Prostate gland (tissue), 2 donors: ENCODE data around the gene NKAIN4.

ENCODE experiments used
- CTCF ChIP-seq, 4 experiments: fragments of 200-600 bp in 2 of 4; fragments of 450-650 bp in 2 of 4; sonication (generic) in 2 of 4; IDR thresholded peaks; 1 replicate in 3 of 4; 2 replicates in 1 of 4; pipeline ENCODE4 v1.5.1; 2016 to 2019; ENCODE audit warnings: antibody characterized with exemption in 4 of 4, mild to moderate bottlenecking in 2 of 4, moderate library complexity in 2 of 4
- POLR2A ChIP-seq: fragments of 450-650 bp; IDR thresholded peaks from one replicate; pipeline ENCODE4 v1.6.1; 2016; ENCODE audit warnings: antibody characterized with exemption, mild to moderate bottlenecking

GRCh38 chr20:63301671-63302070, 47.4 kb upstream of the NKAIN4 start:
- TF ChIP-seq CTCF (IDR thresholded peaks at IDR 0.05) (no peak), POLR2A (no peak)
